ENCODE data around the gene OSM.

Gene OSM

GRCh38 chr22:30266445-30267381, at the start of gene OSM:
Gene OSM, minus strand, starts transcription at chr22:30266851. Its CDS starts 52 bp downstream, at chr22:30266799.
- no peak for DNase-seq

- DNase-seq = no peak
Measured at GRCh38 chr22:30315962-30316576, 49.4 kb upstream of the OSM start.

- DNase-seq = no peak
Measured at GRCh38 chr22:30314915-30315314, 48.3 kb upstream of the OSM start.

GRCh38 chr22:30313527-30314363, 47.1 kb upstream of the OSM start:
- no peak for DNase-seq

- DNase-seq = no peak
Measured at GRCh38 chr22:30312053-30312452, 45.4 kb upstream of the OSM start.

- no peak for DNase-seq
Measured at GRCh38 chr22:30310881-30311771, 44.5 kb upstream of the OSM start.

GRCh38 chr22:30309951-30310741, 43.5 kb upstream of the OSM start:
- DNase-seq = no peak

- no peak for DNase-seq
Measured at GRCh38 chr22:30308518-30309230, 42.0 kb upstream of the OSM start.

GRCh38 chr22:30308093-30308492, 41.4 kb upstream of the OSM start:
- DNase-seq = no peak

- DNase-seq = no peak
Measured at GRCh38 chr22:30307041-30307574, 40.5 kb upstream of the OSM start.

- DNase-seq = no peak
Measured at GRCh38 chr22:30306627-30307011, 40.0 kb upstream of the OSM start.

- DNase-seq = no peak
Measured at GRCh38 chr22:30305906-30306626, 39.4 kb upstream of the OSM start.

GRCh38 chr22:30305519-30305905, 38.9 kb upstream of the OSM start:
- no peak for DNase-seq

- DNase-seq = no peak
Measured at GRCh38 chr22:30304495-30305244, 38.0 kb upstream of the OSM start.

GRCh38 chr22:30302810-30303138, 36.1 kb upstream of the OSM start:
- no peak for DNase-seq

- no peak for DNase-seq
Measured at GRCh38 chr22:30301995-30302809, 35.6 kb upstream of the OSM start.

- DNase-seq = no peak
Measured at GRCh38 chr22:30299322-30299721, 32.7 kb upstream of the OSM start.

GRCh38 chr22:30297991-30298701, 31.5 kb upstream of the OSM start:
- DNase-seq = no peak
